GM18870 (cell line): ENCODE measurements around the gene HDAC8.
"Not testable (repeated sequence)": the region's sequence is repeated elsewhere in the genome, so short reads cannot be mapped to it uniquely, and the experiment has no call there.

Source experiments
- ATAC-seq: cut with Tn5 transposase; IDR thresholded peaks from one replicate; pipeline ENCODE4 v1.9.1; 2021; ENCODE audit warnings: moderate library complexity; ENCODE audit not compliant: unreplicated experiment

Gene HDAC8

DNA sequence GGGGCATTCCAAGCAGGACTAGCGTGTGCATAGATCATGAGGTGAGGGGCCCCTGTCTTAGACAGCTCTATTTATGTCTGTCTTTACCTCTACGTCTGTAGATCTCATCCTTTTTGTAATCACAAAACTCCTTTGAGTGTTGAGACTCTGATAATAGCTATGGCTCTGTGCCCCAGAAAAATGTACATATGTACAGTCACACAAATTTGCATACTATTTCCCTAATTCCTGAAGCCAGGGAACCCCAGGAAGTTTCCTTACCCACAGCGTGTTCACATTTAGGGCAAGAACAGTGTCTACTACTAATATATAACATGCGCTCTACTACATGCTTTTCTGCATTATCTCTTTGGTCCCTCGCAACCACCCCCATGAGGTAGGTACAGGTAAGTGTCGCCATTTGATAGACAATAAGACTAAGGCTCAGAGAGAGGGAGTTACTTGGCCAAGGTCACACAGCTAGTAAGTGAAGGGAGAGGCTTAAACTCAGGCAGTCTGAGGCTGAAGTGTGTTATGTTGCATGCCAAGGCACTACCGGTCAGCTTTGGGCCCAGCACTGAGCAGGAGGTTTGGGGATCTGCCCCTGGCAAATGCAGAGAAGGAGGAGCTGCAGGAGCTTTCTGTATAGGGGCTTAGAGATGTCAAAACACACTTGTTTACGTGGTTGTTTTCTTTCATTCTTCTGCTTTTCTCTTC is 245.9 kb downstream of the HDAC8 start:
- no peak for ATAC-seq

- ATAC-seq: not testable (repeated sequence)
Measured at GRCh38 chrX:72319651-72320050, 253.0 kb downstream of the HDAC8 start.

GRCh38 chrX:72317139-72317538 is 255.5 kb downstream of the HDAC8 start:
- no peak for ATAC-seq

DNA sequence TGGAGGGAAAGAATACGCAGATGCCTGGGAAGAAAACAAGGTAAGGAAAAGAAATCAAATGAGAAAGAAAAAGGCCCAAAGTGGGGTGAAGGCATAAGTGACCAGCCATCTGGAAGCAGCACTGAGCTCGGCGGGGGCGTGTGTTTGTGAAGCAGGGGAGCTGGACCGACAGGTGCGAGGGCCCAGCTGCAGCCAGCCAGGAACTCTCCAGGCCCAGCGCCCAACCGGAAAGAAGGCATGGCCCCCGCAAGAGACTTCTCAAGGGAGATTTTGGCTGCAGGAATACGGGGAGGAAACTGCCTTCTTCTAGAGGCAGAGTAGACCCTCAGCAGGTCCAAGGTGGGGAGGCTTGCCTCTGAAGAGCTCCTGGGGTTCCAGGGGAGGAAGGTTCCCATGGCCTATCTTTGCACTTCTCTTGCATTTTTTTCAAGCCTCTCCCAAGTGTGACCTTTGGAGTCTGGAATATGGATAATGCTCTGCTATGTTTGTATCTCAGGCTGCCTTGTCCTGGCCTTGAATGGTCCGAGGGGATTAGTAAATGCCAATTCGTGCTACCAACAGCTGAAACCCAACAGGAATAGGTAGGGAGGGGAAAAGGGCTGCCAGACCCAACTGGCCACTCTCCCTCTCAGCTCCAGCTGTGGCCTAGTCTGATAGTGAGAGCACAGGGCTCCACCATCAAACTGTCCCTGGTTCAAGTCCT is 256.1 kb downstream of the HDAC8 start:
- ATAC-seq: no peak

DNA sequence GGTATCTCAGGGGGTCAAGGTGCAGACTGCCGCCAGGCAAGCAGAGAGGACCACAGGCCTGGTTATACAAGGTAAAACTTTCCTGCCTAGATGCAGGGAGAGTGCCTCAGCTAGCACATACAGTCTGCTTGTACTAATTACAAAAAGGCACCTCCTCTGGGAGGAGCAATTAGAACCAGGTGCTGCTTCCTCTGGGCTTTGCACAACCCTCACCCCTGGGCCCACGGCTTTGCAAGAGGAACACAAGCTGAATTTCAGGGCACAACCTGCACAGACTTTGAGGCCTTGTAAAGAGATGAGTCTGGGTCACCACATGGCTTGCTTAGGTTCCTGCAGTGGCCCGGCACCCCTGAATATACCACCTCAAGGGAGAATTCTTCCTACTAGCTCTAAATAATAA is 257.8 kb downstream of the HDAC8 start:
- no peak for ATAC-seq

DNA sequence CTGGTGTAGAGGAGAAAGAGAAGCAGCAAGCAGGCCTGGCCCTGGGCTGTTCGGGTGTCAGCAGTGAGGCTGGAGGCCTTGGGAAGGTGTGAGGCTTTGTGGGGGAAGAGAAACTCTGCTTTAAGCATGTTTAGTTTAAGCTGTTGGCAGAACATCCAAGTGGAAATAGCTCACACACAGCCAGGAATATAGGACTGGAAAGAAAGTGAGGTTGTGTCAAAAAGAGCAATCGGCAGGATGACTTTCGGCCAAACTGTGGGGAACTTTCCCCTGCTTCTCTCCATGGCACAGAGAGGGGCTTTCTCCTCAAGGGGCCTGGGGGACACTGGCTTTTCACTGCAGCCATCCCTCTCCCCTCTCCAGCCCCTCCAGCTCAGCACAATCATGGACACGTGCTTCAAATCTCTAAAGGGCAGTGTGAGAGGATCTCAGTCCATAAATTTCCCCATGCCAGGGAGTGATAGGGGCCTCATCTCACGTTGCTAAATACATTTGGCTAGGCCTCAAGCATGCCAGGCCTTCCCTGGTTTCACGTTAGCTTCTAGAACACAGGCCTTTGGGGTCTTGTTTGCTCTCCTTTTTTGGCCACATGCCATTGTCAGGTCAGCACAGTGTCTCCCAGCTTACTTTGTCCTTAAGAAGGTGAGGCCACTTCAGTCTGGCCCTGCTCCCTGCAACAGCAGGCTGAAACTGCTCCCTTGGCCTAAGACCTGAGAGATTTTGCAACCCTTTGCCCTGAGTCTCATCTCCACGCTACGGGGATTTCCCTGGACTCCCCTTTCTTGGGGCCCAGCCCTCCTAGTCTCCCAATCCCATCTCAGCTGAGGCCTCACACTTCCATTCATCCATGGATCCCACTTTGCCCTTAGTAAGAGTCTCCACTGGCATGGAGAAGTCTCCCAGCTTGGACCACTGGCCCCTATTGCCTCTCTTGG is 258.7 kb downstream of the HDAC8 start:
- ATAC-seq: no peak

GRCh38 chrX:72312311-72312940 is 260.2 kb downstream of the HDAC8 start:
- no peak for ATAC-seq

DNA sequence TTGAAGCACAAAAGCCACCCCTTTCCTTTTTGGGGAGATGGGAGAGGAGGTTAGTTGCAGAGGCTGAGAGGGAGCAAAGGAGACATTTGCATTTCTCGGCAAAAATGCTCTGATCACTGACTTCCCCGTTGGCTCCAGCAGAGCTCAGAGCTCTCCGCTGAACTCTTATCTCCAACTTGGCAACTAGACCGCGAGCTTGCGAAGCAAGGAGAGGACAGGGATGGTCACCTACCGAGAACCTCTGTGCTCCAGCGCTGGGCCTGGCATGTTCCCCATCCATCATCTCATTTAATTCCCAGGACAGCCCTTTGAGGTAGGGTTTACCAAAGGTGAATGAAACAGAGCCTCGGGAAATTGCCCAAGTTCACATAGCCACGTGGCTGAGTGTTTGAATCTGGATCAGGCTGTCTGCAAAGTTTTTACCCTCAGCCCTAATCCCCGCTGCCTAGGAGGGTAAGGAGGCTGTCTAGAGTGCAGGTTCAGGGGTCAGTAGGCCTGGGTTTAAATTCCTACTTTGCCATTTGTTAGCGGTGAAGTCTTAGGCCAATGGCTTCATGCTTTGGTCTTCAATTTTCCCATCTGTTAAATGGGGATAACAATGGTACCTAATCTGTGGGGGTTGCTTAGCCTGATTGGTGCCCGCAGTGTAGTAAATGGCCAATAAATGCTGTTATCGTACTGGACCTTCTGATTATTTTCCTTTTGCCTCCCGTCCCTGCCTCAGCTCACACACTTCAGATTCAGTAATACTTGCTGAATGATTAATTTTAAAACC is 263.2 kb downstream of the HDAC8 start:
- no peak for ATAC-seq

GRCh38 chrX:72308566-72309296 is 263.9 kb downstream of the HDAC8 start:
- ATAC-seq: no peak

GRCh38 chrX:72308209-72308565 is 264.5 kb downstream of the HDAC8 start:
- ATAC-seq: no peak

GRCh38 chrX:72307646-72308051 is 265.0 kb downstream of the HDAC8 start:
- ATAC-seq: no peak

DNA sequence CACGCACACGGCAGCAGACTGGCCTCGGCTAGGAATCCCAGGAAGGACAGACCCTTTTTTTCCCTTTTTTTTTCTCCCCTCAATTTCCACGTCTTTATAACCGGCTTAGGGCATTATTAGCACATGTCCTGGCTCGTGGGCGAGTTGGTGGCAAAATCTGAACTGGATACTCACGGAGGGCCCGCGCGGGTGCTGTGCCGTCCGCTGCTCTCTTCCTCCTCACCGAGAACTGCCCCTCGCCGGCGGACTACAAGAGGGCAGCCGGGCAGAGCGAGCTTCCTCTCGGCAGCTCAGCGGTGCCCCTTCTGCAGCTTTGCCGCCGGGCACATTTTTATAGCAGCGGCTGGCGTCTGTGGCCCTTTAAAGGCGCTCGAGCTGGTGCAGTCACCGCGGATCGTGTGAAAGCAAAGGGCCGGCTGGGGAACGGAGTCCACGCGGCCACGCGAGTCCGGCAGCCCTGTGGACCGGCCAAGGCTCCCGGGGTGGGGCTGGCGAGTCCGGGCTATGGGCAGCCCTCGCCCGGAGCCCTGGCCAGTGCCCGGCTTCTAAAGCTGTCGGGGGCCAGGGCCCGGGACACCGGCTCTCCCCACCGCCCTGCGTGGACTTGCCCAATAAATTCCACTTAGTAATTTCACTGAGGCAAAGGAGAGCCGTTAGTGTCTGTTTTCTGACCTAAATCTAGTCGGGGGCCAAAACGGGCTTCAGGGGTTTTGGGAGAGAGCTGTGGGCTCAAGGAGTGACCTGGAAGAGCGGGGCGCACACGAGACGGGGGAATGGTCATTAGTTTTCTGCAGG is 265.6 kb downstream of the HDAC8 start:
- ATAC-seq: no peak

DNA sequence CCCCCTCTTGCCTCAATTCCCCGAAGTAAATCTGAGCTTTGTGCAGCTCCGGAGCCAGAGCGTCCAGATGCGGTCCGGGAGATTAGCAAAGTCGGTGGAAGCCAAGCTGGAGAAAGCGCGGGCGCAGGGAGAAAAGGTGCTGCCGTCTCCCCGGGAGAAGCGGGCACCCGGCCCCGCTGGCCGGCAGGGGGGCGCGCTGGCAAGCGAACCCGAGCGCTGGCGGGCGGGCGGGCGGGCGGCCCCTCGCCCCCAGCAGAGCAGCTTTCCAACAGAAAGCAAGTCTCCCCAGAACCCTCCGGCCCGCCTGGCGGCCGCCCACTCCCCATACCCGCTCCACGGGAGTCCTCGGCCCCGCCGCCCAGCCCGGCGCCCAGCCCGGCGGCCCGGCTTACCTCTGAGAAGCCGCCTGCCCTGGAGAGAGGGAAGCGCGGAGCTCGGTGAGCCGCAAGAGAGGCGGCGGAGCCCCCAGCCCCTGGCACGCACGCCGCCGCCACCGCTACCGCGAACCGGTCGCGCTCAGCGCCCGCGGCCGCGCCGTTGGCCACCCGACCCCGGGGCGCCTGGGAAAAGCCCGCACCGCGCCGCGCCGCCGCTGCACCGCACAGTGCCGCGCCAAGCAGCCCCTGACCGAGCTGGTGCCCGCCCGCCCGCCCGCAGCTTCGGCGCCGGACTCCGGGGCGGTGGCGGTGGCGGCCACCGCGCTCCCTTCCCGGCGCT is 266.4 kb downstream of the HDAC8 start:
- ATAC-seq: no peak

DNA sequence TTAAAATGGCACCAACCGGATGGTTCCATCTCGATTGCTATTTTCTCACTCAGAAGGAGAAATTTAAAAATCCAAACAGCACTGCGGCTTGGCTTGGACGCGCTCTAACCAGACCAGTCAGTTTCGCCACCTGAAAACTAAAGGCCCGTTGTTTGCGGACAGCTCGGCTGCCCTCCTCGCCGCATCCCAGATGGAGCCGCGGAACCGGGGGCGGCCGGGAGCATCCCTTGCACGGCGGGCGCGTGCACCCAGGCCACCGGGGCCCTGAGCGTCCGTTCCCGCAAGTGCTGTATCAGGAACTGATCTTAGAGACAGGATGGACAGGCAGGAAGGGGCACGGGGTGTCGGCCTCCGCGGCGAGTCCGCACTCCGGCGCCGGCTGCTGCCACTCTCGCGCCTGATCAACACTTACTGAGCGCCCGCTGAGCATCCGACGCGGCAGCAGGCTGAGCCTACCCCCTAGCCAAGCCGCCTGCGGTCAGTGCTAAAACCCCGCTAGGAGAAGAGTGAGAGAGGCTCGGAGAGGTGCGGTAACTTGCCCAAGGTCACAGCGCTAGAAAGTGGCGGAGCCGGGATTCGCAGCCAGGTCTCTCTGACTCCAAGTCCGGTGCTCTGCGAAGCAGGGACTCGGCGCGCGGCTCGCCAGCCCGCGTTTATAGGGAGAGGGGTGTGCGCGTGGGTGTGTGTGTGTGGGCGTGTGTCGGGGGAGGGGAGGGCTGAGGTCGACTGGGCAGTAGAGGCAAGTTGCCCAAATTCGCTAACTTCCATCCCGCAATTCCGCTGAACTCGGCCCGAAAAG is 267.2 kb downstream of the HDAC8 start, which contains the start of gene CITED1:
Gene CITED1, minus strand, starts transcription at position 629 of the 799 bp plus-strand sequence. CDS start 3,045 bp downstream, outside the sequence.
- no peak for ATAC-seq

GRCh38 chrX:72304877-72305276 is 267.8 kb downstream of the HDAC8 start:
- ATAC-seq: no peak

DNA sequence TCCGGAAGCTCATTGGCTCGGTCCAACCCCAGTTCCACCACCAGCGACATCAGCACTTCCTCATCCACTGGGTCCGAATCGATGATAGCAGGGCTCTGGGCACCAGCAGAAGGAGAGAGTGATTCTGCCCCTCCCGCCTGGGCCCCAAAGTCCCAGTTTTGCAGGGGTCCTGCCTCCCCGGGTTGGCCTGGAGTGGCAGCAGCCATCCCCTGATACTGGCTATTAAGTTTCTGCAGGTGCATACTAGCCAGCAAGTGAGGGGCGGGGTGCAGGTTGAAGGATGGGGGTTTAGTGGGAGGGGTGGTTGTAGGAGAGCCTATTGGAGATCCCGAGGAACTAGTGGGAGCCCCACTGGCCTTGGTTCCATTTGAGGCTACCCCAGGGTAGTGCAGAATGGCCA is 270.9 kb downstream of the HDAC8 start:
- ATAC-seq: no peak

DNA sequence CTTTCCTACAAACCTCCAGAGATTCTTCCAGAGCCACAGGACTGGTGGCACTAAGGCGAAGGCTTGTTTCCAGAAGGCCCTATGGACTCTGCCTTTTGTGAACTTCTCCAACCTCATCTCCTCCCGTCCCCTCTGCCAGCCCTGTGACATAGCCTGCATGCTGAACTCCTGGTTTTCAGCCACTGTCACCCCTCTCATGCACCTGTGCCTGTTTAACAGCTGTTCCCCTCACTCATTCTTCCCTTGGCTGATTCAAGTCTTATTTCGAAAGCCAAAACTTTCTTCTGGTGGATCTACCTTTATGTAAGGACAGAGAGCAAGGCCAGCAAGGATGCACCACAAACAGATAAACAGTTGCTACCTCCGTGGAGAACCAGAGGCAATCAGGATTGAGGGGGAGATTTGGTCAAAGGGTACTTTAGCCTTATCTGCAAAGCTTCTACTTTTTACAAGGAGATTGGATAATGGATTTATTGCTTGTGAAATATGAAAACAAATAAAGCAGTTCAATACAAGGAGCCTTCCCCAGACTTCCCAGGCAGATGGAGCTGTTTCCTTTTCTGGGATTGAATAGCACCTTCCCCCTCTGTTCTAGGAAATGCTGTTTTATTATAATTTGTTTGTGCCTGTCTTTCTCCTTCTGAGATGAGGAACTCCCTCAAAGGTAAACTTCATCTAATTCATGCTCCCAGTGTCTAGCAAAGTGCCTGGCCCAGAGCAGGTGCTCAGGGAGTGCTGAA is 272.6 kb downstream of the HDAC8 start:
- ATAC-seq: no peak
